LoVo (cell line): Measurements from ENCODE around the gene ATP10B.

ENCODE experiments used
- DNase-seq: peaks from one replicate; pipeline ENCODE4 v3.0.0-alpha.2; 2016; ENCODE audit warnings: low spot score

The ATP10B gene

DNA sequence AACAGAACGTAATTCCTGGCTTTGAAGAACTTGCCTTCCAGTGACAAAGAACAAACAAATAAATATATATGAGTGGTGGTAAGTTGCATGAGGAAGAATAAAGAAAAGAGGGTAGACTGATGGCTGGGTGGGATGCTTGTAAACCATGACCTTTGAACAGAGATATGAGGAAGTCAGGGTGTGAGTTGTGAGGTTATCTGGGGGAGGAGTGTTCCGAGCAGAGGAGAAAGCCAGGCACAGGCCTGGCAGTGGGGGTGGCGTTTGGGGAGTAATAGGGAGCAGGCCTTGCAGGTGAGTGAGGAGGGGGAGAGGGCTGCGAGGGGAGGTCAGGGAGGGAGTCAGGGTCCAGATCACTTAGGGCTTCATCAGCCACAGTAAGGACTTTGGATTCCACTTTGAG lies 217.0 kb downstream of the ATP10B start:
- DNase-seq = peak; percentile 83

DNA sequence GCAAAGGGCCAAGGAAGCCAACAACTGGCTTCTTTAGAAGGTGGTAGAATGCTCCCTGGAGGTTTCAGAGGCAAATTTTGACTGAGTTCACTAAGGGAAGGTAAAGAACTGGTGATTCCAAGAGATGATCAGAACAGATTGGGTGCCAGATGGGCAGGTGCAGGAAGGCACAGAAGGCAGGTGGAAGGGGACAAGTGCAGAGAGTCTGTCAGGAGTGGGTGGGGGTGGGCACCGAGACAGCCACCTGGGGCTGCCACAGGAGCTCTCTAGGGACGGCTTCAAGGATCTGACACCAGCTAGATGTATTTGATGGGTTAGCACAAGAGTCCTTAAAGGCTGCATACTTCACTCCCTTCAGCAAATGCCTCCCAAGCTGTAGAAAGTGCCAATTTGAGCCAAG lies 223.0 kb downstream of the ATP10B start:
- DNase-seq = no peak

DNA sequence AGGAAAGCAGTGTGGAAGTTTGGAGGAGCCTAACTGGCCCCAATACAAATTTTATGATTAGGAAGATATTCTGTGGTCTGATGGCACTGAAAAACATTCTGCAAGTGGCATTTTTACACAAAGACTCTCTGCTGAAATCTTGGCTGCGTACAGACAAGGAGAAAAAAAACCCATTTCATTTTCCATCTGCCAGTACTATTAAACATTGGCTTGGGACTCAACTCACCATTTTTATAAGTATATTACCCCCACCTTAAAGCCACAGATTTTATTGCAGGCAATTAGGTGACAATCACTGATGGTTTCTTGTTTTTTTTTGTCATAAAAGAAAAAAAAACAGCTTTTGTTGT lies 223.4 kb downstream of the ATP10B start:
- DNase-seq = peak; percentile 41

DNA sequence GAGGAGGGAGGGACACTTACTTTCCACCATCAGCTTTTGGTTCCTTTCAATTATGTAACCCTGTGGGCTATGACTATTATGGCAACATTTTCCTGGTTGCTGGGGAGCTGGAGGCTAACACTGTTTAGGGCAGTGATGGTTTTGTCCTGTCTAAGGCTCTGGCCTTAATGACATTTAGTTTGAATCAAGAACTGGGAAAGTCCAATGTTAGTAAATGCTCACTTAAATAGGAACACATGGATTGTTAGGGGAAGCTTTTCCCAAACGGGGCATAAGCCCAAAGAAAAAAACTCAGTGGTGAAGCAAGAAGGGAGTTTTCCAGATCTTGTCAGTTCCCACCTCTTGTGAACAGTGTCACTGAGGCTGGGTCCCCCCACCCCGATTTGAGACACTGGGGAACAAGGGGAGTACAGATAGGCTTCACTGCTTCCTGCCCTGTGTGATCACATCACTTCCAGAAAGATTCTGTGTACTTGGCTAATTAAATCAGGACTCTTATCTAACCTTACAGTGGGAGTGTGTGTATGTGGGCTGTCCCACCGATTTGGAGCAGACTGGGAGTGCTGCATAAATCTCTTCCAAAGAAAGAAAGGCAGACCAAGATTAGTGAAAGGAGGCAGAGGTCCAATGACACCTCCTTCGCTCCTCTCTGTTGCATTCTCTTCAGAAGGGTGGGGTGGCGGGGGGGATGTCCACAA lies 223.9 kb downstream of the ATP10B start:
- no peak for DNase-seq

DNA sequence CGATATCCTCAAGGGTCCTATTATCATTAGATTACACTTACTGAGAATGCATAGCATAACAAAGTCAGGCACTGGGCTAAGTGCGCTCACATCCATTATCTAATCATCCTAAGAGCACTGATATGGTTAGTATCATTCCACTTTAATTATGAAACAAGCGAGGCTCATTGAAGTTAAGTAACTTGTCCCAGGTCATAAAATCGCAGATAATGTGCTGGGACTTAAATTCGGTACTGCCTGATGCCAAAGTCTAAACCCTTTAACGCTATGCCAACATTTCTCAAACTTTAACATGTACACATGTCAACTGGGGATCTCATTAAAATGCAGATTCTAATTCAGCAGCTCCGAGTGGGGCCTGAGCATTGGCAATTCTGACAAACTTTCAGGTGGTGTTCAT lies 225.7 kb downstream of the ATP10B start:
- no peak for DNase-seq

DNA sequence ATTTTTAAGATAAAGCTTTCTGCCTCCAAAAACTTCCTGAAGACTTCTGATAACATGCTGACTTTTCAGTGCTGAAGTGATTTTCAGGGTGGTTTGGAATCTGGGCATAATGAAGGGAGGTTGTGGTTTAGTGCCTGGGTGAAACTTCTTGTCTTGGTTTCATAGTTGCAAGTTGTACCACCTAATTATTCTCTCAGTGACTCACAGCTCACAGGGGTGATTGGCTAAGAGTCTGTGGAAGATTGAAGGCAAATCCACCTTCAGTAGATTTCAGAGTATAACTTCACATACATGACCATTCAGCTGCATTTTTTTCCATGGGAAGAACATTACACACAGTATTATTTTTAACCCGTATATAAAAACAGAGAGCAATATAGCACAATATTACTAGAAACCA lies 230.5 kb downstream of the ATP10B start:
- DNase-seq = no peak

DNA sequence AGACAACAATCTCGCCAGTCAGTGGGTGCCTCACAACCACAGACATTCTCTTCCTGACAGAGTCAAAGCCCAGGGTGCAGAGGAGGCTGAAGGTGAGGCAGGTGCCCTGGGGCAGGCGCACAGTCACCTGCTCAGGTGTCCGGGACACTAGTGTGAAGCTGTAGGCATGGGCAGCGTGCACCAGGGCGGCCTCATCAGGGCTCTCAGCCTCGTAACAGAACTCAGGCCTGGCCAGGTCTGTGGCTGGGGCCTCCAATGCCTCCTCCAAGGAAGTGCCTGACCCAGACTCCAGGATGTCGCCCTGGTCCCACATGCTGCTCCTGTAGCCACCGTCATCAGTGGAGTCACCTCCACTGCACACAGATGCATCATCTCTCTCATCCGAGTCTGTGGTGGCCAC lies 231.6 kb downstream of the ATP10B start:
- no peak for DNase-seq

DNA sequence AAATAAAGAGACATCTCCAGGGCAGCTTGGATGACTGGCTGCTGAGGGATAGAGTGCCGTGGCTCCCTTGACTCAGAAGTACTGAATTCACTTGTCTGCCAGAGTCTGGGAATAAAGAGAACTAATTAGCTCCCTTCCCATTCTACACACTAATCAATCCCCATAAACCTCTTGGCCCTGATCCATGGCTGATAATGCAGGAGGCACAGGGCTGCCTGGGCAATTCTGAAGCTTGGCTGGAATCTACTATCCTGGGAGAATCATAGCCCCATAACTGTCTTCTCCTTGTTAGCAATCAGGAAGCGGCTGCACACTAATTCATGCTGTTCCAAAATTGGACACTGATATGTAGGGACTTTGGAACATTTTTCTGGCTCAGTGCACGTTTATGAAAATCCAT lies 232.6 kb downstream of the ATP10B start:
- no peak for DNase-seq

DNA sequence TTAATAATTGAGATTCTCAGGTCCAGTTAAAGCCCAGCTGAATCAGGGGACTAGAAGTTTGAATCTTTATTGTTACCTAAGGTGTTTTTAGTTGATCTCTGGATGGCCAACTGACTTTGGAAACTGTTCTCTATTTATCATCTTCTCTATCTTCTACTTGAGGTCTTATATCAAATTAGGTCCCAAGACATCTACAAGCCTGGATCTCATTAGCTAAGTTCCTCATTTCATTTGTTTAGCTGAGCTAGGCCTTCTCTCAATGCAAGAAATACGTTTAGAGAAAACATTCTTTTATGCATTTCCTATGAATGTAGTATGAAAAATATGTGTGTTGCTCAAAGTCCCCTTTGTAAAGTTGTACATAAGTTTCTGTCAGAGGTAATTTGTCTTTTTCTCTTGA lies 233.7 kb downstream of the ATP10B start:
- DNase-seq = no peak

DNA sequence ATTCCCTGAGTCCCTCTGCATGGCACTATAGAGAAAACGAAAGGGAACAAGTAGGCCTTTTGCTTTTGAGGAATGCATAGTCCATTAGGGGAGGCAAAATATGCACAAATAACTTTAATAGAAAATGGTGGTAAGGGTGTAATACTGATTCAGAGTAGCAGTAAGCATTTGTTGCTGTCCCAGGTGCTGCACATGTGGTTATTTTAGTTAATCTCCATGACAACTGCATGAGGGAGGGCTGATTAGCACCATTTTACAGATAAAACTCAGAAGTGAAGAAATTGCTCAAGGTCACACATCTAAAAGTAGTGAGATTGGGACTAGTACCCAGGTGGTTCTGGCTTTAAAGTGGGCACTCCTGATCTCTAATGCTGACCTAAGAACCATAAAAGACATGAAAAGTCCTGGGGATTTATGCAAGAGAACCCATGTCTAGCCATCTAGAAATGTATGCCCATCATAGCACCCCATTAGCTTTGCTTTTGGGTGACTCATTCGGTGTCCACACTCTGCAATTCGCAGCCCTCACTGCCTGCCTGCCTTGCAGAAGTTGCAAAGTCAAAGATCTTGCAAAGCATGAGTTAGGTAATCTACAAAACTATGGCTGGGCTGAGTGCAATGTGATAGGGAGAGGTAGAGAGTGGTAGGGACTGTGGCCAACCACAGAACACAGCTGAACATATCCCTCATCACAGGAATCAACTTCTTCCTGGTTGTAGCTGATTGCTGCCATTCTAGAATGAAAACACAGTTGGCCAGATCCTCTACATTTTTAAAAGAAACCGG lies 235.1 kb downstream of the ATP10B start:
- no peak for DNase-seq

DNA sequence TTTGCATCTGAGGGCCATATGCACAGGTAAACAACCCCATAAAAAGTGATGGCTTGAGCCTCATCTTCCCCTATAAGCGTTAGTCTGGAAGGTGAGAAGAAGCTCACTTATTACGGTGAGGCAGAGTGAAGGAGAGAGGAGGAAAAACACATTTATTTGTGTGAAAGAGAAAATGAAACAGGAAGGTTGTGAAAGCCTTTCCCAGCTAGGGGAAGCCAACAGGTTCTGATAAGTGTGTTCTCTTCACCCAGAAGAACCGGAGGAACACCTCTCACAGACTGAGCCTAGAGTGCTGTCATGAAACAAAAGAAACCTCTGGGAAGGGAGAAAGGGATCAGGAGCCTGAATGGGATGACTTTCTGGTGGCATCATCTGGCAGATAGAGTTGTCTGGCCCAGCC lies 237.9 kb downstream of the ATP10B start:
- no peak for DNase-seq

DNA sequence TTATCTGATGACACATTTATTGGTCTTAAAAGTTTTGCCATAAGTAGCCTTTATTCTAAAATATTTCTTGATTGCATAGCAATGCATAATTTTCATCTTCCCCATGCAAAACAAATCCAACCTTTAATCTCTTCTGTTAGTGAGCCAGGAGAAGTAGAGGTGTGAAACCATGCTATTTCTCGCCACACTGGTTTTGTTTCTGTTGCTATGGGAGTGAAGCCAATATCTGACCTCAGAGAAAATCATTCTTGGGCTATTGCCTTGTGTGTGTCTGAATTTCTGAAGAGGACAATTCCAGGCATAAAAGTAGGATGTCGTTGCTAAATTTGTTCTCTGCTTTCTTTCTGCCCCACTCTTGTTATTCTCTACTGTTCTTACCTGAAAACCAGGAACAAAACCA lies 246.7 kb downstream of the ATP10B start:
- no peak for DNase-seq

DNA sequence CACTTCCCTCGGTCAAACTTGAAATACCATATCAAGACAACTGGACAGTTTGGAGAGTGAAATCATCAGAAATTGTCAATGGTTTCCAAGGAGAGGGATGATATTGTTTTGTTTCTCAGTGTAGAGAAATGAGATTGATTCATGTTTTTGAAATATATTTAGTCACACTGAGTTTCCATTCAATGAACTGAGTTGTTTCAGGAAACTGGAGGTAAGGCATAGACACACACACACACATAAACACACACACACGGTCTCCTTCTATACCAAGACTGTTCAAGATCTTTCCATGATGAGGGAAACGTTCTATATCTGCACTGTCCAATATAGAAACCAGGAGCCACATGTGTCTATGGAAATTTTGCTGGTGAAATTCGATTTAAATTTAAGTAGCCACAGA lies 247.5 kb downstream of the ATP10B start:
- no peak for DNase-seq

DNA sequence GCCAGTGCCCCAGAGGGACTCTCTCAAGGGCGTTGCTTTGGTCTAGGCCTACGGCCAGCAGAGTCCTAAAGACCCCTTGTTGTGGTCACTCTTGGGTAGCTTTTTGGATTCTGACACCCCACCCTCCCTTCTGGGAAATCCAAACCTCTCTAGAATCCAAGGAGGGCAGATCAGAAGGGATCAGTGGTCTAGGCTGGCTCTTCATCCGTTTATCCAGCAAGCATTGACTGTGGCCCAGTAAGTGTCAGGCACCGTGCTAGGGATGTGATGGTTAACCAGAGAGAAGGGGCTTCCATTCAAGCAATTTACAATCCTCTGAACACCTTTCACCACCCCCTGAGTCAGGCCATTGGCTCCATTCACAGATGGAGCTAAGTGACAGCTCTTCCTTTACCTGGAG lies 249.3 kb downstream of the ATP10B start:
- no peak for DNase-seq

DNA sequence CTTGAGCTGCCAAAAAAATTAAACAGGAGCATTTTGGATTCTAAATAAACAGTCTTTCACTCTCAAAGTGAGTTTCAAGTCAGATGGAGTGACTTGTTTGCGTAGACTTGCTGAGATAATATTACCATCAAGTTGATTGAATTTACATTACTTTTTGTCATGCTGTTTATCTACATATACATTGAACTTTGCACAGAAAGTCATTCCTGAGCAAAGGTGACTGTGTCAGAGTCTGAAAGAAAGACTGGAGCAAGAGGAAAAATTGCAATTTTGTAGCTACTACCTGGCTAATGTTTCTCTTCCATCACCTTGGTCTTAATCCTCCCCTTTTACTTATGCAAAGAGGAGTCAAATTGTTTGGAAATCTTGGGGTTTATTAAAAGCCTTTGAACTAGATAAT lies 251.0 kb downstream of the ATP10B start:
- DNase-seq = no peak

DNA sequence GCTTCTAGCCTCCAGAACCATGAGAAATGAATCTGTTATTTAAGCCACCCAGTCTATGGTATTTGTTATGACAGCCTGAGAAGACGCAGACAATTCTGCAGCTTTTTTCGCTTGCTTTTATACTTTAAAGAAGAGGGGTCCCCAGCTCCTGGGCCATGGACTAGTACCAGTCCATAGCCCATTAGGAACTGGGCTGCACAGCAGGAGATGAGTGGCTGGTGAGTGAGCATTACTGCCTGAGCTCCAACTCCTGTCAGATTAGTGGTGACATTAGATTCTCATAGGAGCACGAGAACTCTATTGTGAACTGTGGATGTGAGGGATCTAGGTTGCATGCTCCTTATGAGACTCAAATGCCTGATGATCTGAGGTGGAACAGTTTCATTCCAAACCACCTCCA lies 278.7 kb downstream of the ATP10B start:
- DNase-seq = no peak

DNA sequence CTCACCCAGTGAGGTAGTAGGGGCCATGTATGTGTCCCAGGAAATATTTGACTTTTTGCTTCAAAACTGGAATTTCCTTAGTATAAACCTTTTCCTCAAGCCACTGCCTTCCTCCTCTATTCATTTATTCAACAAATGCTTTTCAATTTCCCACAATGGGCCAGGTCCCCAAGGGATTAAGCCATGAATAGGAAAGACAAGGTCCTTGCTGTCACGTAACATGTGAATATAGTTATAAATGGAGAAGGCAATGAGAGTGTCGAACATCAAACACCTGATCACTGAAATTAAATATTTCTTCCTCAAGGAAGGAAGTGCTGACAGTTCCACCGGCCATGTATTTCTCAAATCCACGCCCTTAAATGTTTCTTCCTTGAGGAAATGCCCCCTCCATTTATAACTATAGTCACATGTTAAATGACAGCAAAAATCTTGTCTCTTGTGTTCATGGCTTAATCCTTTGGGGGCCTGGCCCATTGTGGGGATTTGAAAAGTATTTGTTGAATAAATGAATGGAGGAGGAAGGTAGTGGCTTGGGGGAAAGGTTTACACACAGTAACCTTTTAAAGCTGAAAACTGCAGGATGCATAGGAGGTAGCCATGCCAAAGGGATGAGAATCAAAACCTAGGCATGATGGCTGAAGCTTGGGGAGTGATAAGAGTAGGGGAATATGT lies 284.8 kb downstream of the ATP10B start:
- DNase-seq = no peak

DNA sequence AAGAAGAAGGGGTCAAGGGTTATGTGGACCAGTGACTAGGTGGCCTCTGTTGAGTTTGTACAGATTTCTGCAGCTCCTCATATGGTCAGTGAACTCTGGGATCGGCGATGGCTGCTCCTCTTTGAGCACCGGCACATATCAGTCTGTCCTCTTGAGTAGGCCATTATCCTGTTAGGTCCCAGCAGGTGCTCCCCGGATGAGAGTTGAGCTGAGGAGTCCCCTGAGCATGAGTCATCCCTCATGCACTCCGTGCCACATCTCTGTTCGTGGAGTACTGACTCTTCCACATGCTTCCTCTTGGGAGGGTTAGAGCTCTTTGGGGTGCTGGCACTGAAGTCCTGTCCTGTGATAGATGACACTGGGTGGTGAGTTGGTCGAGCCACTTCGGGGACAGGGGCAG lies 286.6 kb downstream of the ATP10B start:
- DNase-seq = no peak

DNA sequence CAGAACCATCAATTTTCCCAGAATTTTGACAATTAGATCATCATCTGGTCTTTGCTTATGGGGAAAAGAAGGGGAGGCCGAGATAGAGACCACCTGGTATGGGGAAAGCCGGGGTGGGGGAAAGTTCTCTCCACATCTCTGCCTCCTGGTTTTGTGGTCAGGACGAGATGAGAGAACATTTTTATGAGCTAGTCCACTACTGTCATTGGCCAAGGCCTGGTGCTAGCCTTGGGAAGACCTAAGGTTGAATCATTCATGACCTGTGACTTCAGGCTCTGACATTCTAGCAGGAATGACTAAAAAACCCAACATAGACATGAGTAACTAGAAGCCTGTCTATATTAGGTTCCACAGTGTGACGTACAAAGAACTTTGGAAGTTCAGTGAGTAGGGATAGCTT lies 295.2 kb downstream of the ATP10B start:
- DNase-seq = no peak

DNA sequence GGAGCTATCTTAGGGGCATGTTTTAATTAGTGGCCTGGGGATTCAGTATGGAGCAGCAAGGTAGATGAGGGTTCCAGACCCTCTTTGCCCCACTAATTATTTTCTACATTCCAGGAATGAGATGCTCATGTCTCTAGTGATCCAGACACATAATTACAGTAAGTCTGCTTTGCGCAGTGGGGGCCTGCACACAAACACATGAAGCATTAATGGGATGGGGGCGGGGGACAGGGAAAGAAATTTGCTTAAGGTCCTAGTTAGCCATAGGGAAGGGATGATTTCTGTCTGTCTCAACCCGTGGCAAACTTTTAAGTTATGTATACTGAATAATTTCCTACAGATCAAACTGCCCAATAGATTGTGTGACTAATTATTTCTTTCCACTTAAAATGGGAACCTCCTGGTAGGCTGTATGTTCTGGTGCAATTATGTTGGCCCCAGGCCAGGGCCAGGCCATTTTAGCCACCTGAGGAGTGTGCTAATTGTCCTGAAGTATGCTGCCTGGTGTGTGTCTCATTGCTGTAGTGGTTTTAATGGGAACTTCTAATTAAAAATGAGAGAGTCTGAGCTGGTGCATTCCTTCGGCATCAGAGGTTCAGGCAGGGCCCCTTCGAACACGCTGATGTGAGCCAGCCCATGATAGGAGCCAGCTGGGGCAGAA lies 295.9 kb downstream of the ATP10B start:
- no peak for DNase-seq

DNA sequence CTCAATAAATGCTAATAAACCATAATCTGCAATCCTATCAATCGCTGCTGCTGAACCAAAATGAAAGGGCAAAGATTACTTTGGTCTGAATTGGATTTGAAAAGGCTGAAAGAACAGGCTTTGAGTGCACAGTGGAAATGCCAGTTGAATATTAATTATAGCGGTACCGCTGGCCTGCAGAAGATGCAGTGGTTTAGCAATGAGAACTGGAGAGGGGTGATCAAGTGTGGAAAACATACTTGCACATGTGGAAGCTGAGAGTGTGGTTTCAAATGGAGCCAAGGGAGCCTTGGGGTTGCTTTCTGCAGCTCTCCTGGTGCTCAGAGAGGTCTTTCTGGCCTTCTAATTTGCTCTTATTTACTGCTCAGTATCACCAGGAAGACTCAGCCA lies 296.4 kb downstream of the ATP10B start:
- DNase-seq = no peak

DNA sequence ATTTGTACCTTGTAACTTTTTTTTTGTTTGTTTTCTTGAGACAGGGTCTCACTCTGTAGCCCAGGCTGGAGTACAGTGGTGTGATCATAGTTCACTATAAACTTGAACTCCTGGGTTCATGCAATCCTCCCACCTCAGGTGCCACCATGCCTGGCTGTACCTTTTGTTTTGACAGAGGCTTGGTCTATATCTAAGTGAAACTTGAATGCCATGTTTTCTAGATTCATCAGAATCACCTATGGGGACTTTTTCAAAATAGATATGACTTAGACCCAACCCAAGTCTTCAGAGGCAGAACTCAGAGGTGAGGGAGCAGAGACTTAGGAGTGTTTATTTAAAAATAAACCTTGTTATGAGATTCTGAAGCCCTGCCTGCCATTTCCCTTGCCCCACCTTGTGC lies 301.9 kb downstream of the ATP10B start:
- no peak for DNase-seq
